Choroid plexus epithelial cell (primary cell): Measurements from ENCODE around the gene TIAL1.

ENCODE experiments used
- DNase-seq: peaks from one replicate; pipeline ENCODE4 v3.0.0-alpha.2; 2010; ENCODE audit warnings: low read depth
- H3K4me3 ChIP-seq: 2 replicates; pipeline ENCODE4 v1.5.1; 2011; ENCODE audit warnings: low read depth, mild to moderate bottlenecking, control low read depth, low read length, moderate library complexity
- CTCF ChIP-seq: conservative IDR thresholded peaks from 2 replicates; pipeline ENCODE4 v1.5.1; 2011; ENCODE audit warnings: low read depth, mild to moderate bottlenecking, control low read depth, inconsistent platforms, low read length, moderate library complexity

The TIAL1 gene

GRCh38 chr10:119546009-119546408 is 50.8 kb downstream of the TIAL1 start:
- no peak for TF ChIP-seq CTCF
- no peak overlapping the region for H3K4me3 ChIP-seq
- DNase-seq, result no peak

DNA sequence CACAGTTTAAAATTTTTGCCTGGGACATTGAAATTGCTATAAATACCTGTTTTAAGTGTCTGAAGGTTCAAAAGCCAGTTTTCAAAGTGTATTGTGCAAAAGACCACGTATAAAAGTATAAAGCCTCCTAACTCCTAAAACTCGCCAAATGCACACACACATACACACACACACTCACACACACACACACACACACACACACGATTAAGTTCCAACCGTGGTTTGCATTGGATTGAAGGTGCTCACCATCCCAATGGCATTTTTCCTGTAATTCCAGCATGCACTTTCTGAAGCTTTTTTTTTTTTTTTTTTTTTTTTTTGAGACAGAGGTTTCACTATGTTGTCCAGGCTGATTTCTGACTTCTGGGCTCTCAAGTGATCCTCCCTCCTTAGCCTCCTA is 51.5 kb downstream of the TIAL1 start:
- no peak for DNase-seq
- no peak overlapping the region for H3K4me3 ChIP-seq
- TF ChIP-seq CTCF, result no peak

- peak; percentile 13 for DNase-seq
- TF ChIP-seq CTCF, result no peak
- H3K4me3 ChIP-seq, result no peak overlapping the region
Measured at GRCh38 chr10:119543814-119544642, 52.7 kb downstream of the TIAL1 start.

DNA sequence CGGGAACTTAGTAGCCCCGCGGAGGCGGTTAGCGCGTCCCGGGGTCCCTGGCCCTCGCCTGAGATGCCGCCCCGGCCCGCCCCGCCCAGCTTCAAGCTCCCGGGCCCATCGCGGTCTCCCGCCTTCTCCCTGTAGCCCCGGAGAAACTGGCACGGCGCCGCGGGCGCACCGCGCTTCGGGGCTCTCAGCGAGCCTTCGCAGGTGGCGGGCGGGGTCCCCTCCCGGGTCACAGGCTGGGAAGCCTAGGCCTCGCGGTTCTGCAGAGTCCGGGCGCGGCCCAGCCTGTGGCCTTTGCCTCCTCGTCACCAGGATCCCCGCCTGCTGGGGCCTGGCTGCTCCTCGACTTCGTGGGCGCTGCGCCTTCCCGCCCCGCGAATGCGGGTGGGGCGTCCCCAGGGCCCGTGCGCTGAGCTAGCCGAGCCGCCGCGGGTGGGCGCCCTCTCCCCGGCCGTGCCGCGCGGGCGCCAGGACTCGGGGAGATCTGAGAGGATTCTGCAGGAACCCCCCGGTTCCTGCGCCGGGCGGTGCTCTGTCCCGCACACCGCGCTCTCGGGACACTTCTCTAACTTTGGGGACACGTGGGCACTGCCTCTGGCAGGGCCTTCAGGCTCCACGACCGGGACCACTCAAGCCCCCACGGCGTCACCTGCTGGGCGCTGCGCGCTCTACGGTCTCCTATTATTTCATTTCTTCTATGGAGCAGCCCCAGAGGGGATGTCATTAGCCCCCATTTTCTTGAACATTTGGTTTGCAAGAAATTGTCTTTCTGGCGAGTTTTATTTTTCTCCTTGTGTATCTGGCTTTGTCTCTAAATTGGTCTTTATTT is 53.6 kb downstream of the TIAL1 start:
- peak; percentile 46 for DNase-seq
- TF ChIP-seq CTCF, result peak; percentile 58
- H3K4me3 ChIP-seq, result peak overlapping the region; percentile 74

DNA sequence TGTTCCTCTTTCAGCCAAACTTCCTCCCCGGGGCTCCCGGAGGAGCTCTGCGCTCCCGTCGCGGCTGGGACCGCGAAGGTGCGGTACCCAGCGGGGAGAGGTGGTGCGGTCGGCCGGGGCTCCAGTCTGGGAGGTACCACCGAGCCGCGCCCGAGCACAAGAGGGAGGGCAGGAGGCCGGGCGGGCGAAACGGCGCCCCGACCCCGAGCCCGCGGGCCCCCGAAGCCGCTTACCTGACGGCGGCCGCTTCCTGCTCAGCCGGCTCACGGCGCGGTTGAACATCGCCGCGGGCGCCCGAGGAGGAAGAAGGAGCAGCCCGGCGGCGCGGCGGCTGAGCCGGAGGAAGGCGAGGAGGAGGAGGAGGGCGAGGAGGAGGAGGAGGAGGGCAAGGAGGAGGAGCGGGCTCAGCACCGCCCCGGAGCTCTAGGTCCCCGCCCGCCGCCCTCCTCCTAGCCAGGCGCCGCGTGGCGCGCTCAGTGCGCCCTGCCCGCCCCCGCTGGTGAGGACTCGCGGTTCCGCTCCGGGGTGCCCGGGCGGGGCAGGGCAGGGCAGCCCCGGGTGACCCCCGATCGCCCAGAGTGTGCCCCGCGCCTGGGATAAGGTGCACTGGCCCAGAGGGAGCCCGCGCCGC is 54.3 kb downstream of the TIAL1 start, which contains the start of gene RGS10:
Gene RGS10 (minus strand): TSS at position 363 of the 631 bp plus-strand sequence. CDS start 81 bp downstream, at position 282.
- H3K4me3 ChIP-seq, result peak within 1 kb of the TSS; percentile 74
- DNase-seq, result peak; percentile 77
- TF ChIP-seq CTCF, result no peak

DNA sequence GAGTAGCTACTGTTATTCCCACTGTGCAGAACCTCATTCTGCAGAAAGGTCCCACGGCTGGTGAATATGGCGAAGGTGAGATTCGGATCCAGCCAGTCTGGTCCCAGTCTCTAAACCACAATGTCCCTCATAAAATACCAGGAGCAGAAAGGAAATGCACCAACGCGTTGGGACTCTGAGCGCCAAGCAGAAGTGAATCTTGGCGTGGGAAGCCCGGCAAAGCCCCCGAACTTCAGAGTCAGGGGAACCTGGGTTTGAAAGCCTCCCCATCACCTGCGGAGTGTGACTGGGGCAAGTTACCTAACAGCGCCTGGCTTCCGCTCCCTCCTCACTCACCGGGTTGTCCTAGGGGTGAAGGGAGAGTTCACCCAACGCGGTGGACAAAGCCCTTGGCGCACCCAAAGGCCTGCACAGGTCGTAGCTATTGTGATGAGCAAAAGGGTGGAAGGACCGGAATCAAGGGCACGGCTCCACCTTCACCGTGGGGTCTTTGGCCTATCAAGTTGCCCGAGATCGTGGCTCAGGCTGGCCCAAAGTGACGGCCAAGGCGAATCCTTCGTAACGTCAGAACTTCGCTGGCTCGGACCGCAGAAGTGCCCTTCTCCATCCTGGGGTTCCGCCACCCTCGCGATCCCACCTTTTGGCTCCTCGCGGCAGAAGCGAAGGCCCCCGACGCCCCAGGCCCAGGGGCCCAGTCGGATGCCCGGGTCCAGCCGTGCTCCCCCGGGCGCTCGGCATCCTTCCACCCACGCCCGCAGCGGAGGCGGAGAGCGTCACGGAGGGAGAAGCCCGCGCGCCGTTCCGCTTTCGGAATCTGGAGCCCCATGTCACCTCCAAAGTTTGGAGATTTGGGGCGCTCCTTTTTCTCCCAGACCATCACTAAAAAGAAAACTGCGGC is 55.1 kb downstream of the TIAL1 start:
- no peak for TF ChIP-seq CTCF
- peak; percentile 7 for DNase-seq
- peak overlapping the region; percentile 74 for H3K4me3 ChIP-seq
